H54 (cell line): ENCODE results near the gene FAIM2.
"Not testable (repeated sequence)": the region's sequence is repeated elsewhere in the genome, so short reads cannot be mapped to it uniquely, and the experiment has no call there.

ENCODE experiments used
- DNase-seq: peaks from one replicate; pipeline ENCODE4 v3.0.0; 2011; ENCODE audit warnings: low spot score, mixed read lengths; ENCODE audit not compliant: insufficient read length
- FAIRE-seq: peaks from 3 replicates; lab custom pipeline; 2011; peaks lifted over from hg19 to GRCh38; lab: Jason Lieb, UNC
- POLR2A ChIP-seq: IDR thresholded peaks from 2 replicates; pipeline ENCODE4 v1.6.1; 2011; ENCODE audit warnings: low read depth, mild to moderate bottlenecking, low read length

Gene FAIM2

GRCh38 chr12:49878021-49878420 is 25.7 kb downstream of the FAIM2 start:
- no peak for TF ChIP-seq POLR2A
- no peak for FAIRE-seq
- no peak for DNase-seq

- no peak for DNase-seq
- FAIRE-seq: no peak
- no peak for TF ChIP-seq POLR2A
Observed at GRCh38 chr12:49877066-49877465, 26.6 kb downstream of the FAIM2 start.

- no peak for DNase-seq
- FAIRE-seq: no peak
- TF ChIP-seq POLR2A: no peak
Observed at GRCh38 chr12:49876070-49876469, 27.6 kb downstream of the FAIM2 start.

- FAIRE-seq (no peak), DNase-seq (no peak)
- TF ChIP-seq POLR2A: no peak
Observed at GRCh38 chr12:49875115-49875720, 28.5 kb downstream of the FAIM2 start.

GRCh38 chr12:49874142-49874897 is 29.4 kb downstream of the FAIM2 start:
- FAIRE-seq: no peak
- DNase-seq: no peak

GRCh38 chr12:49873361-49873934 is 30.3 kb downstream of the FAIM2 start:
- FAIRE-seq (no peak), DNase-seq (no peak)
- TF ChIP-seq POLR2A: no peak

More at GRCh38 chr12:49874142-49874897, 29.4 kb downstream of the FAIM2 start:
- TF ChIP-seq POLR2A: no peak

GRCh38 chr12:49872781-49873181 is 30.9 kb downstream of the FAIM2 start:
- no peak for FAIRE-seq
- no peak for DNase-seq
- TF ChIP-seq POLR2A: no peak

- FAIRE-seq (no peak), DNase-seq (no peak)
- no peak for TF ChIP-seq POLR2A
Observed at GRCh38 chr12:49872381-49872780, 31.3 kb downstream of the FAIM2 start.

GRCh38 chr12:49871811-49872251 is 31.9 kb downstream of the FAIM2 start:
- not testable (repeated sequence) for FAIRE-seq, DNase-seq

- TF ChIP-seq POLR2A: no peak
- FAIRE-seq: no peak
Observed at GRCh38 chr12:49871263-49871561, 32.5 kb downstream of the FAIM2 start.

GRCh38 chr12:49870501-49871262 is 33.0 kb downstream of the FAIM2 start:
- no peak for TF ChIP-seq POLR2A
- DNase-seq (no peak), FAIRE-seq (no peak)

More at GRCh38 chr12:49871263-49871561, 32.5 kb downstream of the FAIM2 start:
- DNase-seq: no peak

- TF ChIP-seq POLR2A: no peak
- no peak for FAIRE-seq
- DNase-seq: no peak
Observed at GRCh38 chr12:49869816-49870500, 33.7 kb downstream of the FAIM2 start.
